SK-N-SH (cell line): Measurements from ENCODE around the gene CDH22. TPM values are rescaled to one million over a fixed set of nuclear protein-coding genes. Genes with fewer than 3 reads are reported as not detected.

Experiments used
- CTCF ChIA-PET: fragments of 300-600, 350-600 bp; formaldehyde crosslinking; extraction: SDS; loops from one replicate; lab custom pipeline; 2021; lab: Yijun Ruan, JAX
- POLR2A ChIA-PET: fragments of 350-600 bp; sonication (Branson Sonifier 250); formaldehyde crosslinking; extraction: SDS; loops from one replicate; lab custom pipeline; 2020; ENCODE audit warnings: antibody characterized with exemption, inconsistent platforms; lab: Yijun Ruan, JAX
- DNase-seq: peaks from one replicate; pipeline ENCODE4 v3.0.0; 2012
- H2AFZ ChIP-seq: fragments of 200-600 bp; sonication (generic); 2 replicates; pipeline ENCODE4 v1.8.1; 2016; ENCODE audit warnings: antibody characterized with exemption, mild to moderate bottlenecking, low read depth
- H3F3A ChIP-seq: fragments of 200-600 bp; sonication (generic); replicated peaks from 2 replicates; pipeline ENCODE3; 2016; ENCODE audit warnings: antibody characterized with exemption, mild to moderate bottlenecking; ENCODE audit not compliant: insufficient read depth
- H3K27ac ChIP-seq, 2 experiments: fragments of 200-500 bp in 1 of 2; fragments of 200-600 bp in 1 of 2; sonication (Bioruptor generic) in 1 of 2; sonication (generic), shearing (Covaris generic) in 1 of 2; 2 replicates each; pipeline versions ENCODE4 v1.5.1 to v1.6.1; 2014 to 2016; ENCODE audit warnings: low read depth in 2 of 2, inconsistent platforms in 1 of 2, low read length in 1 of 2, mild to moderate bottlenecking in 1 of 2, mixed read lengths in 1 of 2
- H3K27me3 ChIP-seq: fragments of 200-600 bp; sonication (generic), shearing (Covaris generic); 2 replicates; pipeline ENCODE4 v1.6.1; 2016; ENCODE audit warnings: mixed run types; ENCODE audit not compliant: insufficient read depth
- H3K36me3 ChIP-seq, 2 experiments: fragments of 200-500 bp in 1 of 2; fragments of 200-600 bp in 1 of 2; sonication (Bioruptor generic) in 1 of 2; sonication (generic) in 1 of 2; replicated peaks in 1 of 2; 2 replicates each; pipeline versions ENCODE3 to v1.5.1; 2014 to 2016; ENCODE audit warnings: low read length in 1 of 2, mild to moderate bottlenecking in 1 of 2; ENCODE audit not compliant: insufficient read depth in 2 of 2, control insufficient read depth in 1 of 2
- H3K4me1 ChIP-seq, 2 experiments: fragments of 200-500 bp in 1 of 2; fragments of 200-600 bp in 1 of 2; sonication (Bioruptor generic) in 1 of 2; sonication (generic), shearing (Covaris generic) in 1 of 2; 2 replicates each; pipeline versions ENCODE4 v1.5.1 to v1.6.1; 2014 to 2016; ENCODE audit warnings: low read depth in 1 of 2, low read length in 1 of 2, mixed run types in 1 of 2; ENCODE audit not compliant: insufficient read depth in 2 of 2, control insufficient read depth in 1 of 2
- H3K4me2 ChIP-seq: fragments of 200-600 bp; sonication (generic), shearing (Covaris generic); 2 replicates; pipeline ENCODE4 v1.6.1; 2017; ENCODE audit warnings: mixed run types
- H3K4me3 ChIP-seq, 2 experiments: fragments of 200-500 bp in 1 of 2; fragments of 200-600 bp in 1 of 2; sonication (Bioruptor generic) in 1 of 2; sonication (generic), shearing (Covaris generic) in 1 of 2; 2 replicates each; pipeline versions ENCODE4 v1.5.1 to v1.8.1; 2014 to 2016; ENCODE audit warnings: low read depth in 2 of 2, inconsistent platforms in 1 of 2, low read length in 1 of 2, mild to moderate bottlenecking in 1 of 2, mixed read lengths in 1 of 2, moderate library complexity in 1 of 2
- H3K79me2 ChIP-seq: fragments of 200-600 bp; sonication (generic); 2 replicates; pipeline ENCODE4 v1.8.1; 2017; ENCODE audit warnings: mild to moderate bottlenecking; ENCODE audit not compliant: insufficient read depth
- H3K9ac ChIP-seq: fragments of 200-600 bp; sonication (generic); 2 replicates; pipeline ENCODE4 v1.6.1; 2017; ENCODE audit warnings: mixed run types
- H3K9me2 ChIP-seq: fragments of 200-600 bp; sonication (generic); 2 replicates; pipeline ENCODE4 v1.6.1; 2017; ENCODE audit warnings: mixed run types
- H3K9me3 ChIP-seq: fragments of 200-600 bp; sonication (generic); 2 replicates; pipeline ENCODE4 v1.6.1; 2017; ENCODE audit warnings: mixed run types, mild to moderate bottlenecking, moderate library complexity
- H4K20me1 ChIP-seq: fragments of 200-600 bp; sonication (generic); 2 replicates; pipeline ENCODE4 v1.6.1; 2017; ENCODE audit warnings: mild to moderate bottlenecking, mixed run types; ENCODE audit not compliant: insufficient read depth
- CHD2 ChIP-seq: fragments of 150-350 bp; IDR thresholded peaks from 2 replicates; pipeline ENCODE4 v1.6.1; 2018; ENCODE audit warnings: low read length; ENCODE audit not compliant: partially characterized antibody
- ELF1 ChIP-seq: IDR thresholded peaks from 2 replicates; pipeline ENCODE4 v1.4.0; 2012
- EP300 ChIP-seq, 2 experiments: IDR thresholded peaks; 2 replicates each; pipeline versions ENCODE4 v1.4.0 to v1.6.1; 2012; ENCODE audit warnings: borderline replicate concordance in 1 of 2, low read depth in 1 of 2, low read length in 1 of 2
- FOSL2 ChIP-seq: IDR thresholded peaks from 2 replicates; pipeline ENCODE4 v1.4.0; 2012; ENCODE audit warnings: low read depth, mild to moderate bottlenecking, moderate library complexity, borderline replicate concordance
- FOXM1 ChIP-seq: IDR thresholded peaks from 2 replicates; pipeline ENCODE4 v1.4.0; 2012; ENCODE audit warnings: low read depth, mild to moderate bottlenecking
- GABPA ChIP-seq: IDR thresholded peaks from 2 replicates; pipeline ENCODE4 v1.4.0; 2012; ENCODE audit warnings: low read depth, mild to moderate bottlenecking
- GATA2 ChIP-seq: sonication (generic); formaldehyde crosslinking; IDR thresholded peaks from 2 replicates; pipeline ENCODE4 v1.5.0; 2020; ENCODE audit warnings: mild to moderate bottlenecking, missing genetic modification reagents
- NFIC ChIP-seq: IDR thresholded peaks from 2 replicates; pipeline ENCODE4 v1.4.0; 2012; ENCODE audit warnings: borderline replicate concordance
- NRF1 ChIP-seq: IDR thresholded peaks from 2 replicates; pipeline ENCODE4 v1.6.1; 2012; ENCODE audit warnings: low read depth, mild to moderate bottlenecking, low read length
- REST ChIP-seq: IDR thresholded peaks from 2 replicates; pipeline ENCODE4 v1.6.1; 2012; ENCODE audit warnings: mild to moderate bottlenecking, low read depth, low read length, moderate library complexity
- TCF12 ChIP-seq: IDR thresholded peaks from 2 replicates; pipeline ENCODE4 v1.4.0; 2012
- USF1 ChIP-seq: IDR thresholded peaks from 2 replicates; pipeline ENCODE4 v1.4.0; 2012; ENCODE audit warnings: low read depth, borderline replicate concordance
- WGBS: methylation state at CpG from one replicate; pipeline ENCODE4 v1.1.6; 2017; ENCODE audit warnings: low lambda C conversion rate; 5-methylcytosine and 5-hydroxymethylcytosine counted together
- polyA plus RNA-seq, 3 experiments: library from polyadenylated mRNA; depleted of rRNA; stranded (reverse); fragments of >200 nt; gene quantifications; 2 replicates each; pipeline ENCODE4 v1.2.3, GENCODE V29; 2012

Gene CDH22
- polyA plus RNA-seq, 1 of the 3 experiments (the other 2 are of a cell fraction), result not detected

- TF ChIP-seq CHD2 (no peak), FOSL2 (no peak), TCF12 (no peak), GABPA (no peak), USF1 (no peak), ELF1 (no peak), GATA2 (CRISPR knock-in tag) (no peak), FOXM1 (no peak)
- no peaks in the 10 kb centered on the region for H3F3A ChIP-seq
- no peaks in the 10 kb centered on the region for H3K9me3 ChIP-seq
- no peaks in the 10 kb centered on the region for H3K79me2 ChIP-seq
- no peak for DNase-seq
- H2AFZ ChIP-seq, result no peak overlapping the region
- peak overlapping the region in 1 of 2 experiments; percentile 43; a peak in 1 of 4 replicates for H3K27ac ChIP-seq
- H3K9ac ChIP-seq, result no peak overlapping the region
- ChIA-PET POLR2A (interaction anchor here (1.0 kb wide), 1 partner anchor 16 kb away, joined by 3 read pairs; no protein-coding TSS in a partner anchor), CTCF (interaction anchor here (0.9 to 6.3 kb wide), 13 partner anchors 11 to 358 kb away, joined by 3 to 54 read pairs (median 5); no protein-coding TSS in a partner anchor)
- WGBS, result 80% methylated on average over 13 of the region's 13 CpGs
- no peak overlapping the region for H3K4me3 ChIP-seq
- H3K4me2 ChIP-seq, result no peak overlapping the region
- H3K4me1 ChIP-seq, result peaks cover 0 to 70% of the 10 kb centered on the region in 2 experiments; a peak in 2 of 4 replicates
- H4K20me1 ChIP-seq, result no peaks in the 10 kb centered on the region
- H3K27me3 ChIP-seq, result 0 out of 2 replicates have a peak, but pooled peaks cover 8% of the 10 kb centered on the region
- no peaks in the 10 kb centered on the region for H3K9me2 ChIP-seq
- no peaks in the 10 kb centered on the region for H3K36me3 ChIP-seq
These were observed 22.6 kb upstream of the CDH22 start for GRCh38 chr20:46330831-46331371.

- Histone ChIP-seq H3F3A (no peaks in the 10 kb centered on the region), H4K20me1 (no peaks in the 10 kb centered on the region), H3K4me2 (no peak overlapping the region), H3K9ac (no peak overlapping the region), H3K4me3 (no peak overlapping the region), H3K9me3 (no peaks in the 10 kb centered on the region), H3K9me2 (no peaks in the 10 kb centered on the region), H2AFZ (no peak overlapping the region), H3K27me3 (0 out of 2 replicates have a peak, but pooled peaks cover 8% of the 10 kb centered on the region), H3K27ac (peak overlapping the region in 1 of 2 experiments; percentile 43; a peak in 2 of 4 replicates), H3K79me2 (no peaks in the 10 kb centered on the region), H3K4me1 (peaks cover 0 to 67% of the 10 kb centered on the region in 2 experiments; a peak in 2 of 4 replicates), H3K36me3 (no peaks in the 10 kb centered on the region)
- DNase-seq, result peak; percentile 55
- TF ChIP-seq NFIC (0 out of 2 replicates have a peak, but pooled peaks have one; percentile 14), EP300 (IDR thresholded peaks at IDR 0.05; ENCODE audit: borderline replicate concordance in 1 of 2, low read depth in 1 of 2, low read length in 1 of 2) (peak in 1 of 2 experiments; percentile 36; a peak in 1 of 4 replicates), NRF1 (no peak), REST (no peak), GATA2 (CRISPR knock-in tag) (no peak)
- POLR2A ChIA-PET, result interaction anchor here (1.0 kb wide), 1 partner anchor 16 kb away, joined by 3 read pairs; no protein-coding TSS in a partner anchor
- CTCF ChIA-PET, result interaction anchor here (0.7 to 6.3 kb wide), 13 partner anchors 9 to 357 kb away, joined by 3 to 54 read pairs (median 5); no protein-coding TSS in a partner anchor
- 47% methylated on average over 4 of the region's 13 CpGs for WGBS
These were observed 21.9 kb upstream of the CDH22 start for GRCh38 chr20:46330072-46330763.
